ENCODE data around the gene CORO6. TPM values are rescaled to one million over a fixed set of nuclear protein-coding genes. Genes with fewer than 3 reads are reported as not detected.
A peak's percentile ranks its signal among the peaks of the same experiment; 100 is the strongest.
"Not testable (repeated sequence)": the region's sequence is repeated elsewhere in the genome, so short reads cannot be mapped to it uniquely, and the experiment has no call there.

Gene CORO6
- total RNA-seq, 2 experiments from 2014 or later, result 13.9 to 14.2 TPM

GRCh38 chr17:29653995-29654714 lies 31.4 kb upstream of the CORO6 start:
- Mint-ChIP-seq H3K27me3 (no peaks in the 10 kb centered on the region), H3K9me3 (ENCODE audit: low read depth) (no peaks in the 10 kb centered on the region), H3K27ac (no peak overlapping the region), H3K36me3 (ENCODE audit: low read depth) (peaks cover 32% of the 10 kb centered on the region), H3K4me1 (peaks cover 2% of the 10 kb centered on the region), H3K4me3 (no peak overlapping the region)
- DNase-seq (no peak), ATAC-seq (no peak)
- ChIA-PET CTCF (interaction anchor here (0.7 to 3.3 kb wide), 10 partner anchors 11 to 277 kb away, joined by 3 to 12 read pairs (median 4); no protein-coding TSS in a partner anchor), POLR2A (interaction anchor here (0.7 kb wide), 1 partner anchor 125 kb away, joined by 4 read pairs; no protein-coding TSS in a partner anchor)
- intact Hi-C loops (cut with DNase I, micrococcal nuclease), result no loop called here

GRCh38 chr17:29652976-29653375 lies 30.3 kb upstream of the CORO6 start:
- Mint-ChIP-seq H3K9me3 (ENCODE audit: low read depth) (no peaks in the 10 kb centered on the region), H3K4me3 (no peak overlapping the region), H3K27ac (no peak overlapping the region), H3K36me3 (ENCODE audit: low read depth) (peaks cover 33% of the 10 kb centered on the region), H3K4me1 (no peaks in the 10 kb centered on the region), H3K27me3 (no peaks in the 10 kb centered on the region)
- POLR2A ChIA-PET, result interaction anchor here (0.6 kb wide), 1 partner anchor 92 kb away, joined by 4 read pairs; no protein-coding TSS in a partner anchor
- no peak for DNase-seq
- ATAC-seq, result no peak
- intact Hi-C loops (cut with DNase I, micrococcal nuclease), result no loop called here
- CTCF ChIA-PET, result interaction anchor here (0.6 to 3.3 kb wide), 5 partner anchors 15 to 152 kb away, joined by 3 to 12 read pairs (median 4); no protein-coding TSS in a partner anchor

- ATAC-seq; DNase-seq; POLR2A ChIA-PET; H3K4me1 Mint-ChIP-seq; H3K9me3 Mint-ChIP-seq (ENCODE audit: low read depth); intact Hi-C loops (cut with DNase I, micrococcal nuclease); H3K27ac Mint-ChIP-seq; H3K27me3 Mint-ChIP-seq; H3K4me3 Mint-ChIP-seq: not testable (repeated sequence)
- peaks cover 33% of the 10 kb centered on the region for H3K36me3 Mint-ChIP-seq (ENCODE audit: low read depth)
- CTCF ChIA-PET, result interaction anchor here (1.2 kb wide), 1 partner anchor 13 kb away, joined by 4 read pairs; no protein-coding TSS in a partner anchor
These were observed 29.2 kb upstream of the CORO6 start for GRCh38 chr17:29651913-29652312.

GRCh38 chr17:29650396-29650795 lies 27.7 kb upstream of the CORO6 start:
- Mint-ChIP-seq H3K27ac (peak overlapping the region; percentile 15), H3K36me3 (ENCODE audit: low read depth) (peaks cover 28% of the 10 kb centered on the region)

GRCh38 chr17:29649359-29649758 lies 26.6 kb upstream of the CORO6 start:
- intact Hi-C loops (cut with DNase I, micrococcal nuclease), result no loop called here
- no peak overlapping the region for H3K4me3 Mint-ChIP-seq
- no peaks in the 10 kb centered on the region for H3K9me3 Mint-ChIP-seq (ENCODE audit: low read depth)
- H3K36me3 Mint-ChIP-seq (ENCODE audit: low read depth), result peaks cover 31% of the 10 kb centered on the region
- no peak for ATAC-seq
- DNase-seq, result no peak
- CTCF ChIA-PET, result interaction anchor here (1.3 kb wide), 1 partner anchor 10 kb away, joined by 7 read pairs; no protein-coding TSS in a partner anchor
- H3K27me3 Mint-ChIP-seq, result no peaks in the 10 kb centered on the region
- H3K4me1 Mint-ChIP-seq, result peaks cover 14% of the 10 kb centered on the region
- POLR2A ChIA-PET, result no interaction called here
- no peak overlapping the region for H3K27ac Mint-ChIP-seq

More at GRCh38 chr17:29650396-29650795, 27.7 kb upstream of the CORO6 start:
- ChIA-PET CTCF (no interaction called here), POLR2A (no interaction called here)
- intact Hi-C loops (cut with DNase I, micrococcal nuclease), result no loop called here
- ATAC-seq (peak; percentile 19), DNase-seq (no peak)
- Mint-ChIP-seq H3K4me1 (peaks cover 8% of the 10 kb centered on the region), H3K9me3 (ENCODE audit: low read depth) (no peaks in the 10 kb centered on the region), H3K4me3 (no peak overlapping the region), H3K27me3 (no peaks in the 10 kb centered on the region)

GRCh38 chr17:29648005-29648404 lies 25.3 kb upstream of the CORO6 start:
- CTCF ChIA-PET, result interaction anchor here (0.6 to 1.7 kb wide), 6 partner anchors 8 to 282 kb away, joined by 3 to 8 read pairs (median 4); partner anchors contain the start of gene SSH2
- intact Hi-C loops (cut with DNase I, micrococcal nuclease), result no loop called here
- Mint-ChIP-seq H3K4me3 (no peak overlapping the region), H3K36me3 (ENCODE audit: low read depth) (peaks cover 33% of the 10 kb centered on the region), H3K9me3 (ENCODE audit: low read depth) (no peaks in the 10 kb centered on the region), H3K27me3 (no peaks in the 10 kb centered on the region), H3K27ac (peak overlapping the region; percentile 32), H3K4me1 (peaks cover 14% of the 10 kb centered on the region)
- DNase-seq, result no peak
- POLR2A ChIA-PET, result no interaction called here
- no peak for ATAC-seq

- peak overlapping the region; percentile 72 for H3K27ac Mint-ChIP-seq
- DNase-seq (peak; percentile 26), ATAC-seq (peak; percentile 36)
- H3K4me1 Mint-ChIP-seq, result peaks cover 19% of the 10 kb centered on the region
- no peaks in the 10 kb centered on the region for H3K9me3 Mint-ChIP-seq (ENCODE audit: low read depth)
- H3K36me3 Mint-ChIP-seq (ENCODE audit: low read depth), result peaks cover 31% of the 10 kb centered on the region
- ChIA-PET CTCF (interaction anchor here (0.7 to 1.4 kb wide), 2 partner anchors 44 to 135 kb away, joined by 4 to 8 read pairs; no protein-coding TSS in a partner anchor), POLR2A (no interaction called here)
- H3K4me3 Mint-ChIP-seq, result no peak overlapping the region
- H3K27me3 Mint-ChIP-seq, result no peaks in the 10 kb centered on the region
- intact Hi-C loops (cut with DNase I, micrococcal nuclease), result no loop called here
These were observed 22.9 kb upstream of the CORO6 start for GRCh38 chr17:29645515-29646051.

GRCh38 chr17:29643817-29644160 lies 21.1 kb upstream of the CORO6 start:
- no peak for ATAC-seq
- CTCF ChIA-PET, result interaction anchor here (0.6 to 8.3 kb wide), 9 partner anchors 11 to 361 kb away, joined by 3 to 162 read pairs (median 3); no protein-coding TSS in a partner anchor
- intact Hi-C loops (cut with DNase I, micrococcal nuclease), result no loop called here
- Mint-ChIP-seq H3K4me1 (peaks cover 35% of the 10 kb centered on the region), H3K27me3 (no peaks in the 10 kb centered on the region), H3K4me3 (no peak overlapping the region), H3K9me3 (ENCODE audit: low read depth) (no peaks in the 10 kb centered on the region), H3K36me3 (ENCODE audit: low read depth) (peaks cover 23% of the 10 kb centered on the region), H3K27ac (peak overlapping the region; percentile 19)
- POLR2A ChIA-PET, result interaction anchor here (0.6 to 0.7 kb wide), 2 partner anchors 133 to 297 kb away, joined by 3 to 5 read pairs; no protein-coding TSS in a partner anchor
- DNase-seq, result no peak

GRCh38 chr17:29642171-29642611 lies 19.5 kb upstream of the CORO6 start:
- Mint-ChIP-seq H3K4me1 (peaks cover 36% of the 10 kb centered on the region), H3K27ac (peak overlapping the region; percentile 20), H3K36me3 (ENCODE audit: low read depth) (peaks cover 18% of the 10 kb centered on the region), H3K27me3 (no peaks in the 10 kb centered on the region), H3K4me3 (no peak overlapping the region), H3K9me3 (ENCODE audit: low read depth) (no peaks in the 10 kb centered on the region)
- ATAC-seq (no peak), DNase-seq (no peak)
- POLR2A ChIA-PET, result interaction anchor here (0.7 kb wide), 1 partner anchor 10 kb away, joined by 4 read pairs; no protein-coding TSS in a partner anchor
- intact Hi-C loops (cut with DNase I, micrococcal nuclease), result no loop called here
- CTCF ChIA-PET, result interaction anchor here (0.7 to 8.3 kb wide), 8 partner anchors 13 to 289 kb away, joined by 3 to 162 read pairs (median 7); no protein-coding TSS in a partner anchor

GRCh38 chr17:29640981-29641642 lies 18.4 kb upstream of the CORO6 start:
- ATAC-seq, result no peak
- ChIA-PET CTCF (interaction anchor here (1.0 to 8.3 kb wide), 4 partner anchors 9 to 290 kb away, joined by 3 to 162 read pairs (median 6); no protein-coding TSS in a partner anchor), POLR2A (interaction anchor here (0.5 to 0.7 kb wide), 2 partner anchors 163 to 388 kb away, joined by 3 to 12 read pairs; no protein-coding TSS in a partner anchor)
- DNase-seq, result no peak
- Mint-ChIP-seq H3K4me1 (peaks cover 33% of the 10 kb centered on the region), H3K9me3 (ENCODE audit: low read depth) (no peaks in the 10 kb centered on the region), H3K4me3 (no peak overlapping the region), H3K36me3 (ENCODE audit: low read depth) (peaks cover 21% of the 10 kb centered on the region), H3K27ac (peak overlapping the region; percentile 84), H3K27me3 (no peaks in the 10 kb centered on the region)
- intact Hi-C loops (cut with DNase I, micrococcal nuclease), result no loop called here

GRCh38 chr17:29640413-29640812 lies 17.7 kb upstream of the CORO6 start:
- Mint-ChIP-seq H3K27ac (peak overlapping the region; percentile 84), H3K4me1 (peaks cover 27% of the 10 kb centered on the region), H3K9me3 (ENCODE audit: low read depth) (no peaks in the 10 kb centered on the region), H3K36me3 (ENCODE audit: low read depth) (peaks cover 22% of the 10 kb centered on the region), H3K27me3 (no peaks in the 10 kb centered on the region), H3K4me3 (no peak overlapping the region)
- POLR2A ChIA-PET, result no interaction called here
- CTCF ChIA-PET, result interaction anchor here (0.7 to 8.3 kb wide), 18 partner anchors 8 to 453 kb away, joined by 3 to 162 read pairs (median 8); partner anchors contain the start of gene CORO6
- DNase-seq, result no peak
- intact Hi-C loops (cut with DNase I, micrococcal nuclease), result no loop called here
- ATAC-seq, result no peak

Measured in activated CD4-positive, alpha-beta T cell treated with anti-CD3 and anti-CD28 coated beads for 36 hours (primary cell).